Epidermal melanocyte (primary cell): ENCODE measurements around the gene IPO13.

Experiments used
- DNase-seq: peaks from one replicate; pipeline ENCODE4 v3.0.0; 2011; ENCODE audit warnings: low spot score; ENCODE audit not compliant: insufficient read length

IPO13 gene

DNA sequence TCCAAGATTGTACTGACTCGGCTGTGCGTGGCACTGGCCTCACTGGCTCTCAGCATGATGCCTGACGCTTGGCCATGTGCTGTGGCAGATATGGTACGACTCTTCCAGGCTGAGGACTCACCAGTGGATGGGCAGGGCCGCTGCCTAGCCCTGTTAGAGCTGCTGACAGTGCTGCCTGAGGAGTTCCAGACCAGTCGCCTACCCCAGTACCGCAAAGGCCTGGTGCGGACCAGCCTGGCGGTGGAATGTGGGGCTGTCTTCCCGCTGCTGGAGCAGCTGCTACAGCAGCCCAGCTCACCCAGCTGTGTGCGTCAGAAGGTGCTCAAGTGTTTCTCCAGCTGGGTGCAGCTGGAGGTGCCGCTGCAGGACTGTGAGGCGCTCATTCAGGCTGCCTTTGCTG, 2.9 kb downstream of the IPO13 start:
- DNase-seq: no peak

DNA sequence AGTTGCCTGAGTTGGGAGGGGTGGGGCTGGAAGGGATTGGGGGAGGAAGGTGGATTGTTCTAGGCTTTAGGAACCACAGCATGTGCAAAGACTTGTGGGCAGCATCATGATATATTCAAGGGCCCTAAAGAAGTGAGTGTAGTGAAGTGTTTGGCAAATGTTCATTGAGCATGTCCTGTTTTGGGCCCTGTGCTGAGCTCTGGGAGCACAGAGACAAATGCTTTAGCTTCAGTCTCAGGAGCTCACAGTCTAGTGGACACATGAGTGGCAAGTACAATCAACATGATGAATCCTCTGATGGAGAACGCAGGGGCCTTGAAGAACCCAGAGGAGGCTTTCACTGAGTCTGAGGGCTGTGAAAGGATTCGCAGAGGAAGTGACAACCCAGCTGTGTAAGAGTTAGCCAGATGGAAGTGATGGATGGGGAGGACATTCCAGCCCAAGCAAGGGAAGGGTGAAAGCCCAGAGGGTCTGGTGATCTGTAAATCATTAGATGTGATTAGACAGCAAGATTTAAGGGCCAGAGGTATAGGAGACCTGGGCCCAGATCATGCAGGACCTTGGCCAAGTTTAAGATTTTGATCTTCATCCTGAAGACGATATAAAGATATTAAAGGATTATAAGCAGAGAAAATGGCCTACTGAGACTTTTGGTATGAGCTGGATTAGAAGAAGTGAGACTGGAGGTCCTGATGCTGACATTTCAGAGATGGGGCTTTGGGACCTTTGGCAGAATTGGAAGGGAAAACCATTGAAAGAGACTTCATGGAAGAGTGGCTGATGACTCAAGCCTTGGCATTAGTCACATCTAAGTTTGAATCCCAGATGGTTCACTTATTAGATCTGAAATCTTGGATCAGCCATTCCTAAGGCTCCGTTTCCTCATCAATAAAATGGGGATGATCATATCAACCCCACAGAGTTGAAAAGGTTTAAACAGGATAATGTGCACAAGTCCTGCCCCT, 4.6 kb downstream of the IPO13 start:
- DNase-seq: no peak

DNA sequence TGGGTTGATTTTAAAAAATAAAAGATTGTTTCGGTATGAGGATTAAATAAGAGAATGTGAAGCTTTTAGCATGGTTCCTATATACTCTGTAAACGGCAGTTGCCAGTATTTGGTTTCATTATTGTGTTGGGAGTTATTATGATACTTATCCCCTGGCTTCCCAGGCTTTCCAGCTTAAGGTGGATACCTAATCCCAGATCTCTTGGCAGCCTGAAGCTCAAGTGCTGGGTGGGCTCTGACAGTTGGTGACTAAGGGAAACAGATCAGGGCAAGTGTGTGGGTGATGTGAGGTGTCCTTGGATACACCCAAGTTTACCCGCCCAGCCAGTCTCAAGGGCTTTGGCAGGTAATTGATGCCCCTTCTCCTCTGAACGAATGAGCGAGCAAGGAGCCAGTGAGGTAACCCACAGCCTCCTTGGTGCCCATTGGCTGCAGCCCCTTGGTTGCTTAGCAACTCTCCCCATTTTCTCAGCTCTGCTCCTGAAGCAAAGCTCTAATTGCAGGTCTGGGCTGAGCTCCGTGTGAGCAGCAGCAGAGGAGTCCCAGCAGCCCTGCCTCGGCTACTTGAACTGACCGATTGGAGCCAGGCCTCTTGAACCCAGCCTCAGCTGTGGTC, 6.1 kb downstream of the IPO13 start:
- no peak for DNase-seq

DNA sequence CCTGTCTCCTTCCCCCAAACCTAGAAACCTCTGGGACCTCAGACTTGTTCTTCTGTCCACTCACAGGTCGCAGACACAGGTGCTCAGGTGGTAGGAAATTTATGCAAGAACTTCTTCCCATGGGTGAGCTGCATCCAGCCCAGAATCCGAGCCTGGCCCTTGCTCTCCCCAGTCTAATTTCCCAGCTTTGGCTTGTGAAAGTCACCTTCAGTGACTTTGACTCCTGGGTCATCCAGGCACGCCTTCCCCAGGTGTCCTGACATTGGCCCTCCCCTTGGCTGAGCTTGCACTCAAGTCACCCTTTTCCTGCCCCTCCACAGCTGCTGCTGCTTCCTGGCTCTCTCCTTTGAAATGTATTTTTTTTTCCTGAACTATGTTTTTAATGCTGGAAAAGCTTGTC, 6.6 kb downstream of the IPO13 start:
- no peak for DNase-seq

DNA sequence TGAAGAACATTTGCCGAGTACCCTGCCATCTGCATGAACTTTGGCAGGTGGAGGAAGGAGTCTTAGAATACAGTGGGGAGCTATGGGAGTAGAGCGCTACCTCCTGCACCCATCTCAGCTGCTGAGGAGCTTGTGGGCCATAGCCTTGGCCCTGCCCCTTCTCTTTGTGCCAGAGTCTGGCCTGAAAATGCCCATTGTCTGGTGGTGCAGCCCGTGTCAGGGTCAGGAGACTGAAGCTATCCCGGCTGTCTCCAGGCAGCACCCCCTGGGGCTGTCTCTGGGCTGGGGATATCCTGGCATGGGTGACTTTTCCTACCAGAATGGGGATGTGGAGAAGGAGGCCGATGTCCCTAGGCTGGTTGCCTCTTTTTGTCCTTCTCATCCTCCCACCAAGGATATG, 7.3 kb downstream of the IPO13 start:
- DNase-seq: no peak

DNA sequence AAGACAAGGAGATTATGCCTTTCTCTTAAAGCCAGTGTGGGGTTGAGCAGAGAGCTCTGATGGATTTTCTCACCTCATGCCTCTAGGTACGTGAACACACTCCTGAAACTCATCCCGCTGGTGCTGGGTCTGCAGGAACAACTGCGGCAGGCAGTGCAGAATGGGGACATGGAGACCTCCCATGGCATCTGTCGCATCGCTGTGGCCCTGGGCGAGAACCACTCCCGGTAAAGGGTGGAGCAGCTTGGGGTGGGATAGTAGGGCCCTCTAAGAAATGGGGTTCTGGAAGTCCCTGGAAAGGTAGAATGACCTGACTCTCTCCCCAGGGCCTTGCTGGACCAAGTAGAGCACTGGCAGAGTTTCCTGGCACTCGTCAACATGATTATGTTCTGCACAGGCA, 9.5 kb downstream of the IPO13 start:
- DNase-seq: no peak

DNA sequence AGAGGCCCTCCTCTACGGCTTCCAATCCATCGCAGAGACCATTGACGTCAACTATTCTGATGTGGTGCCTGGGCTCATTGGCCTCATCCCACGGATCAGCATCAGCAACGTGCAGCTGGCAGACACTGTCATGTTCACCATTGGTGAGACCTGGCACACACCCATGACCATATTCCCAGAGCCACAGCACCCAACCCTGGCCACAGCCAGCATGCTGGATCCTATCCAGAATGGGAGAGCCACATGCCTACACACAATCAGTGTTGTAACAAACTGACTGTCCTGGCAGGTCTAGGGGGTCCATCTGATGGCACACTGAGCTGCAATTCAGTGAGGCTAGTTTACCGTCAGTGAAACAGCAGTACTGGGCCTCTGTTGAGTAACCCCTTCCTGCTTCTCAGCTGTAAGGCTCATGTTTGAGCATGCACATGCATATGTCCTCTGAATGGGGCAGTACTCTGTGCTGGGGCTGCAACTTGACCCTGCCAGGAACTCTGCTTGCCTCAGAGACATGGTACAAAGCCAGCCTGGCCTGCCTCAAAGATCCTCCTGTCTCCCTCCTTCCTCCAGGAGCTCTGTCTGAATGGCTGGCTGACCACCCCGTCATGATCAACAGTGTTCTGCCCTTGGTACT, 10.8 kb downstream of the IPO13 start:
- DNase-seq: no peak

DNA sequence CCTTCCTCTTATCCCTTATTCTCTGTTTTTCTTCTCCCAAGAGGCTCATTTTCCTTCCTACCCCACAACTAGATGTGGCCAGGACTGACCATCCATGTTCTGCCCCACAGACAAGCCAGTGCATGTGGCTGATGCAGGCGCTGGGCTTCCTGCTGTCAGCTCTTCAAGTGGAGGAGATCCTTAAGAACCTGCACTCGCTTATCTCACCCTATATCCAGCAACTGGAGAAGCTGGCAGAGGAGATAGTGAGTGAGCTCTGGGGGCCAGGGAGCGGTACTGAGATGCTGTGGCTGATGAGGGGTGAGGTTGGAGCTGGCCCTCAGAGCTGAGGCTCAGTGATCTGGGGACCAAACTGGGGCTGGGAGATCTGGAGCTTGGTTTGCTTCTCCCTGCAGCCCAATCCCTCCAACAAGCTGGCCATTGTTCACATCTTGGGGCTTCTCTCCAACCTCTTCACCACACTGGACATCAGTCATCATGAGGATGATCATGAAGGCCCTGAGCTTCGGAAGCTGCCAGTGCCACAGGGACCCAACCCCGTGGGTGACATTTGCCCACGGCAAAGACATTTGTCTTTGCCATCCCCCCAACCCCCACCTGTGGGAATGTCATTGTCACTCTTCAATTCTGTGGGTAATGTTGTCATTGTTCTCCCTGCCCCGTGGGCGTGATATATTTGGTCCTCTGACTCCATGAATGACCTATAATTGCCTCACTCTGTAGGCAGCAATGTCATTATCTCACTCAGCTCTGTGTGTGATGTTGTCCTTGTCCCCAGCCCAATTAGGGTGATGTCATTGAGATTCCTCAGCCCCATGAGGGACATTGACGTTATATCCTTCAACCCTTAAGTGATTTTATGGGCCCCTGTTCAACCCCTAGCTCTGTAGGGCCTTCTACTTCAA, 11.9 kb downstream of the IPO13 start:
- no peak for DNase-seq

DNA sequence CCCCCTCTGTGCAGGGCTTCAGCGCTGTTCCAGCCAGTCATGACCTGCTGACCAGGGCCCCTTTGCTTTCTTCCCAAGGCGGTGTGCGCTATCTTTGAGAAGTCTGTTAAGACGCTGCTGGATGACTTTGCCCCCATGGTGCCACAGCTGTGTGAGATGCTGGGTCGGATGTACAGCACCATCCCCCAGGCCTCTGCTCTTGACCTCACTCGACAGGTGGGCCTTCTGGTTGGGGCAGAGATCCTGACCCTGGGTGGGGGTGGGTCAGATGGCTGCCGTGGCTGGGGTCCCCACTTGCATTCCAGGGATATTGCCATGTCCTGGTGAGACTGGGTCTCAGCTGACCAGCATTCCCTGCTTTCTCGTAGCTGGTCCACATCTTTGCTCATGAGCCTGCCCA, 14.0 kb downstream of the IPO13 start:
- no peak for DNase-seq

DNA sequence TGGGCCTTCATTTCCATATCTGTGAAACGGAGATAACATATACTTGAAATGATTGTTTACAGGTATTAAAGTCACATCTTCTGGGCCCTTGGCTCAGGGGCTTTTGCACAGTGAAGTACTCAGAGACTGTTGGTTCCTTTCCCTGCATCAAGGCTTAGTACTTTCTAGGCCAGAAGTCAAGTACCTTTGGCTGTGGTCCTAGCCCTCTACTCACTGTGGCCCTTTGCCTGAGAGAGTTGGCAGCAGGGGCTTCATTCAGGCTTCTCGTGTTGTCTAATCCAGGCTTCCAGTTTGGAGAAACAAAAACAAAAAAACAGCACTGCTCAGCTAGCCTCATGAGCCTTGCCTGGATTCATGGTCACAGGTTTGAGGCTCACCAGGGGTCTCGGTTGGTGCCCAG, 14.9 kb downstream of the IPO13 start:
- no peak for DNase-seq

DNA sequence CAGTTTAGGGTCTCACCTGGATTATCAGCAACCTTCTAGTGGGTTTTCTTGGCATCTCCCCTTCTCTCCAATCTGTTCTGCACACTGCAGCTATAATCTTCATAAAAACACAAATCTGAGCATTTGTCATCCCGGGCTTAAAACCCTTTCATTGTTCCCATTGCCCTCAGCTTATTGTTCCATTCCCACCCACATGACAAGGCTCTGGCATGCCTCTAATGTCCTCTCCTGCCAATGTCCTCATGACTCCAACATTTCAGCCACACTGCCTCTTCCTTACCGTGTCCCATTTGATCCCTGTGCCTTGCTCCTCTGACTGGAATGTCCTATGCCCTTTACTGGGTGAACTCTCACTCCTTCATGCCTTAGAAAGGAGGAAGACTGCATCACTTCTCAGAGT, 15.6 kb downstream of the IPO13 start:
- DNase-seq: no peak

DNA sequence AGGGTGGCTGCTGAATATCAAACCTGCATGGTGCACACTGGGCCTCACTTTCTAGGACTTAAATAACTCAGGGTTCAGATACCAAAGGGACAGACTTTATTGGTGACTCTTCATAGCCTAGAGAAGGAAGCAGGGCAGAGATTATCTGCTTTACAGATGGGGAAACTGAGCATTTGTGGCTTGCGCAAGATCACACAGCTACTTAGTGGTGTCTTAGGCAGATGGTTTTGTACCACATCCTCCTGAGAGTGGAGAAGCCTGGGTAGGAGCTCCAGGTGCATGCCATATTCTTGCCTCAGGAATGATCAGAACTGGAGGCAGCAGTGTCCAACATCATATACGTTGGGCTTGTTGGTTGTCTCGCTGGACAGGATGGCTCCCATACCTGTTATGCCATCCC, 16.3 kb downstream of the IPO13 start:
- DNase-seq: no peak

DNA sequence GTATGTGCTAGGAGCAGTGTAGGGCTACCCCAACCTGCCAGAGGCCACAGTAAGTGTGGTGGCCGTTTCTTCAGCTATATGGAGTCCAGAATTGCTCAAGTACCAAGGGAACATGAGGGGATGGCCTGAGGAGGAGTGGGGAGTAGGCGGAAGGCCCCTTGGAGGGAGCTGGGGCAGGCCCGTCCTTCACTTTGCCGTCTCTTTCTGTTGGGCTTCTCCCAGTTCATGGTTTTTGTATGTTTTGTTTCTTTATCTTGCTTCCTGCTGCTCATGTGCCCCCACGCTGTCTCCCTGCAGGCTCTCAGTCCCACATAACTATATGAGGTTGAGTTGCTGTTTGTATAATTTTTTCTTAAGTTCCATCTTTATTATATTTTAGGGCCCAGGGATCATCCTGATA, 17.1 kb downstream of the IPO13 start:
- DNase-seq: no peak

DNA sequence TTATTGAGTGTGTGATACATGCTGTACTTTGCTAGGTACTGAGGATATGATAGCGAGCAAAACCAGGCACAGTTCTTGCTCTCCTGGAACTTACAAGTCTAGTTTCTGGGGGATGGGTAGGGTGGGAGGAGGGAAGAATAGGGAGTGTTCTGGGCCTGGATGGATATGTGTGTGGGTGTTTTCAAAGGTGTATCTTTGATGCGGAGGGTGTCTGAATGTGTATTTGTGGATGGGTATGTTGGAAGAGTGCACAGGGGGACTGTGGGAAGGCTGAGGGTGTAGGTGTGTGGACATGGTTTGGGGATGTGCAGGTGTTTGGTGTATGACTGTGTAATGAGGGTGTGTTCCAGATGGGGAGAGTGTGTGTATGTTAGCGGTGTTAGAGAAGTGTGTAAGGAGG, 18.6 kb downstream of the IPO13 start:
- no peak for DNase-seq

DNA sequence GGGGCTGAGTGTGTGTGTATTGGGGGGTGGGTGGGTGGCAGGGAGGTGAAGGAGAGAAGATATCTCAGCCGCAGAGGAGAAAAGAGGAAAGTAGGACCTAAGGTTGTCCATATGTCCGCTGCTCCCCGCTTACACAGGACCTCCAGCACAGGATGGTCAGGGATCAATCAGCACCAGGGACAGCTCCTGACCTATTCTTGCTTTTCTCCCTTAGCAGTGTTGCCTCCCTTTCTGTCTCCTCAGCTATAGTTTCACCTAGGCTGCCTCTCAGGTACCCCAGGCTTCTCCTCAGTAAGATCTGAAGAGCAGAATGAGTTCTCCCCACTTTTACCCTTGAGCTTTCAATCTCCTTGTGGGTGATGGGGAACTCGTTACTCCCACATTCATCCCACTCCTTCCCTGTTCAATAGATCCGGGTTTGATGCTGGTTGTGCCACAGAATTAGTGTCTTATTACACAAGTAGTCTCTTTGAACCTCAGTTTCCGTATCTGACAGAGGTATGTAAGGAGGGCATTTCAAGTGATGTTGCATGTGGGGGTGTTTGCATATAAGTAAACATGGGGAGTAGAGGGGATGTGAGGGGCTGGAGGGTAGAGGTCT, 21.7 kb downstream of the IPO13 start:
- DNase-seq: no peak

DNA sequence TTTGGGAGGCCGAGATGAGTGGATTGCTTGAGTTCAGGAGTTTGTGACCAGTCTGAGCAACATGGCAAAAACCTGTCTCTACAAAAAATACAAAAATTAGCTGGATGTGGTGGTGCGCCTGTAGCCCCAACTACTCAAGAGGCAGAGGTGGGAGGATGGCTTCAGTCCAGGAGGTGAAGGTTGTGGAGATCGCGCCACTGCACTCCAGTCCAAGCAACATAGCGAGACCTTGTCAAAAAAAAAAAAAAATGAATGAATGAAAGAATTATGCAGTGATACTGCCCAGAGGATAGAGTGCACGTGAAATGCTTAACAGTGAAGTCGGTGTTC, 22.6 kb downstream of the IPO13 start:
- DNase-seq: no peak

DNA sequence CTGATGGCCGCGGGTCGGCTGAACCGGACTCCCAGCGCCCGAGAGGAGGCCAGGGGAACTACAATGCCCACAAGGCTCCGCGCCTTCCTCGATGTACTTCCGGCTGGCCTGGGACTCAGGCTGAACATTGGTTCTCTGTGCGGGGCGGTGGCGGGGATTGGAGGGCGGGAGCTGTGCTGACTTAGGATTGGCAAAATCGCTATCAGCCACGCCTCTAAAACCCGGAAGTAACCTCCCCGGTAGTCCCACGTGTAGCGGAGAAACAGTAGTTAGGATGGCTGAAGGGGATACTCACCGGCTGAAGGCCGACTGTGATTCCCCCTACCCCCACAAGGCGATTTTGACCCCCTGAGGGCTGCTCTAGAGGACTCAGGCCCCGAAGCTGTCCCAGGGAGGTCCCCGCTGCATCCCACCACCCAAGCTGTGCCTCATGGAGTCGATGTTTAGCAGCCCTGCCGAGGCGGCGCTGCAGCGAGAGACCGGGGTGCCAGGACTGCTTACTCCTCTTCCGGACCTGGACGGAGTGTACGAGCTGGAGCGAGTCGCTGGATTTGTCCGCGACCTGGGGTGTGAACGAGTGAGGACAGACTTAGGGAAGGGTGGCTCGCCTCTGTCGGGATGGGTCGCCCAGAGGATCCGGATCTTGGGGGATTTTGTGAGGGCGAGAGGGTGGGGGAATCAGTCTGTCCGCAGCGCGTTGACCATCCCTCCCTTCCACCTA, 23.2 kb downstream of the IPO13 start, which contains the start of gene DPH2:
Gene DPH2, plus strand, starts transcription at position 265 of the 721 bp plus-strand sequence. Its CDS starts 166 bp downstream, at position 431.
- DNase-seq: peak; percentile 100

DNA sequence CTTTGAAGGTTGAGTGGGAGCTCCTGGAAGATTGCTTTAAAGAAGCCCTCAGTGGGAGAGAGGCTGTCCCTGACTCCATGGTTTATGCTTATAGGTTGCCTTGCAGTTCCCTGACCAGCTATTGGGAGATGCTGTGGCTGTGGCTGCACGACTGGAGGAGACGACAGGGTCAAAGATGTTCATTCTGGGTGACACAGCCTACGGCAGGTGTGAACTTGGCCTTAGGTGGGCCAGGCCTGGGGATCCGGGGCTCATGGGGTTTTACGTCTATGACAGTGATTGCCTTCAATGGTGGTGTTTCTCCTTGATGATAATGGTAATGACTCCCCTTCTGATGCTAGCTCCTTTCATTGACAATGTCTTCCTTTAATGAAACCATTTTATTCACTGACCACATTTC, 23.8 kb downstream of the IPO13 start:
- no peak for DNase-seq

DNA sequence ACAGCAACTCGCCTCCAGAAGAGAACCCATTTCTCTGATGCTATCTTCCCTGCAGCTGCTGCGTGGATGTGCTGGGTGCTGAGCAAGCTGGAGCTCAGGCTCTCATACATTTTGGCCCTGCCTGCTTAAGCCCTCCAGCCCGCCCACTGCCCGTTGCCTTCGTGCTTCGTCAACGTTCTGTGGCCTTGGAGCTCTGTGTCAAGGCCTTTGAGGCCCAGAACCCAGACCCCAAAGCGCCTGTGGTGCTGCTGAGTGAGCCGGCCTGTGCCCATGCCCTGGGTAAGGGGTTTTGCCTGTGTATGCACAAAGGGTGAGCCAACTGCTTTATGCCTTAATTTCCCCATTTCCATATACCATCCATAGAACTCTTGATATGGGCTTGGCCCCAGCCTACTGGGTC, 24.2 kb downstream of the IPO13 start:
- DNase-seq: no peak

DNA sequence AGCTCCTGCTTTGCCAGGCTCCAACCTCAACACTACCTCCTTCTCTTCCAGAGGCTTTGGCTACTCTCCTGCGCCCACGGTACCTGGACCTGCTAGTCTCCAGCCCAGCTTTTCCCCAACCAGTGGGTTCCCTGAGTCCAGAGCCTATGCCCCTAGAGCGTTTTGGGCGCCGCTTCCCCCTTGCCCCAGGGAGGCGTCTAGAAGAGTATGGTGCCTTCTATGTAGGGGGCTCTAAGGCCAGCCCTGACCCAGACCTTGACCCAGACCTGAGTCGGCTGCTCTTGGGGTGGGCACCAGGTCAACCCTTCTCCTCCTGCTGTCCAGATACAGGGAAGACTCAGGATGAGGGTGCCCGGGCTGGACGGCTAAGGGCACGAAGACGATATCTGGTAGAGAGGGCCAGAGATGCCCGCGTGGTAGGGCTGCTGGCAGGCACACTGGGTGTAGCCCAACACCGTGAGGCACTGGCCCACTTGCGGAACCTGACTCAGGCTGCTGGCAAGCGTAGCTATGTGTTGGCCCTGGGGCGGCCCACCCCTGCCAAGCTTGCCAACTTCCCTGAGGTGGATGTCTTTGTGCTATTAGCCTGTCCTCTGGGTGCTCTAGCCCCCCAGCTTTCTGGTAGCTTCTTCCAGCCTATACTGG, 24.7 kb downstream of the IPO13 start:
- DNase-seq: no peak
